HCT116 (cell line): Measurements from ENCODE around the gene BAIAP2. TPM values are rescaled to one million over a fixed set of nuclear protein-coding genes. Genes with fewer than 3 reads are reported as not detected.

Experiments used
- ATAC-seq: fragments of 200-7000 bp; cut with Tn5 transposase; 2 replicates; pipeline ENCODE4 v1.9.1; 2020; ENCODE audit warnings: mild to moderate bottlenecking, moderate library complexity
- BruUV-seq: library from RNA; stranded (reverse); fragments of 400-500 nt; replicated peaks from 2 replicates; lab custom pipeline; 2021; lab: Mats Ljungman, UMichigan
- CTCF ChIA-PET: fragments of 300-600 bp; sonication (Branson Sonifier 250); formaldehyde crosslinking; loops from one replicate; lab custom pipeline; 2021; ENCODE audit warnings: antibody characterized with exemption; lab: Charles Lee
- POLR2A ChIA-PET: fragments of 300-600, 350-600 bp; sonication (Branson Sonifier 250); formaldehyde crosslinking; loops from one replicate; lab custom pipeline; 2021; ENCODE audit warnings: antibody characterized with exemption; lab: Charles Lee
- RAD21 ChIA-PET, 2 experiments: fragments of 300-600 bp; sonication (Branson Sonifier 250); formaldehyde crosslinking; loops; one replicate each; lab custom pipeline; 2023; ENCODE audit warnings: low total read pairs in 2 of 2; ENCODE audit not compliant: uncharacterized antibody in 2 of 2, unreplicated experiment in 2 of 2, low non-redundant PET in 1 of 2; lab: Charles Lee
- DNase-seq: peaks from one replicate; pipeline ENCODE4 v3.0.0-alpha.2; 2010; ENCODE audit warnings: low read depth, low spot score
- H2AFZ ChIP-seq: fragments of 200-600 bp; shearing (Covaris generic), sonication (generic); 2 replicates; pipeline ENCODE4 v1.6.1; 2017; ENCODE audit warnings: low read depth, mixed run types, mixed read lengths, antibody characterized with exemption, low read length; ENCODE audit not compliant: poor library complexity, severe bottlenecking
- H3K27ac ChIP-seq: 2 replicates; pipeline ENCODE4 v1.5.1; 2012; ENCODE audit warnings: low read depth, low read length
- H3K27me3 ChIP-seq: fragments of 200-600 bp; sonication (generic); 2 replicates; pipeline ENCODE4 v1.6.1; 2016; ENCODE audit warnings: mixed run types, low read length, mixed read lengths; ENCODE audit not compliant: insufficient read depth
- H3K36me3 ChIP-seq, 2 experiments: fragments of 200-500 bp in 1 of 2; fragments of 200-600 bp in 1 of 2; sonication (Bioruptor generic) in 1 of 2; sonication (generic) in 1 of 2; 2 replicates each; pipeline versions ENCODE4 v1.5.1 to v1.6.1; 2014 to 2016; ENCODE audit warnings: low read length in 2 of 2, inconsistent platforms in 1 of 2, mixed read lengths in 1 of 2, mixed run types in 1 of 2; ENCODE audit not compliant: insufficient read depth in 2 of 2, control insufficient read depth in 1 of 2
- H3K4me1 ChIP-seq, 2 experiments: fragments of 200-600 bp in 1 of 2; sonication (generic) in 1 of 2; 2 replicates each; pipeline versions ENCODE4 v1.5.1 to v1.6.1; 2012 to 2017; ENCODE audit warnings: low read length in 2 of 2, inconsistent platforms in 1 of 2, mild to moderate bottlenecking in 1 of 2, mixed read lengths in 1 of 2, mixed run types in 1 of 2, moderate library complexity in 1 of 2; ENCODE audit not compliant: insufficient read depth in 2 of 2, control insufficient read depth in 1 of 2
- H3K4me2 ChIP-seq: fragments of 200-600 bp; sonication (generic); 2 replicates; pipeline ENCODE4 v1.6.1; 2017; ENCODE audit warnings: mixed run types, low read length, mixed read lengths
- H3K4me3 ChIP-seq, 2 experiments: fragments of 200-600 bp in 1 of 2; sonication (generic) in 1 of 2; replicated peaks in 1 of 2; 2 replicates each; pipeline ENCODE4 v1.5.1; 2011 to 2016; ENCODE audit warnings: low read length in 2 of 2, control low read depth in 1 of 2, low read depth in 1 of 2, mild to moderate bottlenecking in 1 of 2, mixed read lengths in 1 of 2, mixed run types in 1 of 2
- H3K79me2 ChIP-seq: fragments of 200-600 bp; sonication (generic); 2 replicates; pipeline ENCODE4 v1.6.1; 2017; ENCODE audit warnings: mild to moderate bottlenecking, mixed run types, low read length, moderate library complexity, mixed read lengths; ENCODE audit not compliant: insufficient read depth
- H3K9ac ChIP-seq: fragments of 200-600 bp; sonication (generic); 2 replicates; pipeline ENCODE4 v1.6.1; 2016; ENCODE audit warnings: low read length, mixed read lengths
- H3K9me2 ChIP-seq: fragments of 200-600 bp; sonication (generic), shearing (Covaris generic); 2 replicates; pipeline ENCODE4 v1.6.1; 2017; ENCODE audit warnings: mixed run types, mild to moderate bottlenecking, moderate library complexity; ENCODE audit not compliant: insufficient read depth
- H3K9me3 ChIP-seq, 2 experiments: fragments of 200-500 bp in 1 of 2; fragments of 200-600 bp in 1 of 2; sonication (Bioruptor generic) in 1 of 2; sonication (generic) in 1 of 2; 2 replicates each; pipeline ENCODE4 v1.6.1; 2014 to 2017; ENCODE audit warnings: low read length in 2 of 2, mixed read lengths in 2 of 2, inconsistent platforms in 1 of 2, low read depth in 1 of 2, mild to moderate bottlenecking in 1 of 2, mixed run types in 1 of 2, moderate library complexity in 1 of 2; ENCODE audit not compliant: control insufficient read depth in 1 of 2, insufficient read depth in 1 of 2
- H4K20me1 ChIP-seq: fragments of 200-600 bp; sonication (generic), shearing (Covaris generic); 2 replicates; pipeline ENCODE4 v1.6.1; 2017; ENCODE audit warnings: mixed run types, mild to moderate bottlenecking, moderate library complexity; ENCODE audit not compliant: insufficient read depth
- CTCF ChIP-seq, 3 experiments: fragments of 200-600 bp in 1 of 3; sonication (generic) in 1 of 3; IDR thresholded peaks in 2 of 3; conservative IDR thresholded peaks in 1 of 3; 2 replicates each; pipeline ENCODE4 v1.5.1; 2012 to 2017; ENCODE audit warnings: low read depth in 2 of 3, low read length in 2 of 3, antibody characterized with exemption in 1 of 3, borderline replicate concordance in 1 of 3, control low read depth in 1 of 3, mild to moderate bottlenecking in 1 of 3, mixed read lengths in 1 of 3, mixed run types in 1 of 3, moderate library complexity in 1 of 3; ENCODE audit not compliant: insufficient read depth in 1 of 3
- EGR1 ChIP-seq: IDR thresholded peaks from 2 replicates; pipeline ENCODE4 v1.6.1; 2012; ENCODE audit warnings: low read depth
- JUND ChIP-seq: IDR thresholded peaks from 2 replicates; pipeline ENCODE4 v1.6.1; 2012
- POLR2AphosphoS5 ChIP-seq: IDR thresholded peaks from 2 replicates; pipeline ENCODE4 v1.6.1; 2011; ENCODE audit warnings: mild to moderate bottlenecking, low read depth, low read length, moderate library complexity
- YY1 ChIP-seq: IDR thresholded peaks from 2 replicates; pipeline ENCODE4 v1.6.1; 2011; ENCODE audit warnings: low read length, low read depth, moderate library complexity, mild to moderate bottlenecking; ENCODE audit not compliant: insufficient replicate concordance; ENCODE audit errors: extremely low read depth
- ZFX ChIP-seq: fragments of 450-650 bp; IDR thresholded peaks from 2 replicates; pipeline ENCODE4 v1.6.1; 2017
- intact Hi-C: fragments of 100-400 bp; cut with micrococcal nuclease; formaldehyde crosslinking; loops from 2 replicates; pipeline ENCODE4 v1.10.0; 2022
- total RNA-seq: library from RNA; stranded (reverse); gene quantifications from one replicate; pipeline ENCODE4 v1.2.1, GENCODE V29; 2021; ENCODE audit not compliant: unreplicated experiment
- TF ChIP-seq, protein P1 (sequence below): IDR thresholded peaks from 2 replicates; pipeline ENCODE4 v1.6.1; 2011; ENCODE audit warnings: mild to moderate bottlenecking, low read length, moderate library complexity; ENCODE audit not compliant: insufficient replicate concordance; ENCODE audit errors: extremely low read depth

BAIAP2 gene
- total RNA-seq, 1 experiment from 2014 or later = 105 TPM

DNA sequence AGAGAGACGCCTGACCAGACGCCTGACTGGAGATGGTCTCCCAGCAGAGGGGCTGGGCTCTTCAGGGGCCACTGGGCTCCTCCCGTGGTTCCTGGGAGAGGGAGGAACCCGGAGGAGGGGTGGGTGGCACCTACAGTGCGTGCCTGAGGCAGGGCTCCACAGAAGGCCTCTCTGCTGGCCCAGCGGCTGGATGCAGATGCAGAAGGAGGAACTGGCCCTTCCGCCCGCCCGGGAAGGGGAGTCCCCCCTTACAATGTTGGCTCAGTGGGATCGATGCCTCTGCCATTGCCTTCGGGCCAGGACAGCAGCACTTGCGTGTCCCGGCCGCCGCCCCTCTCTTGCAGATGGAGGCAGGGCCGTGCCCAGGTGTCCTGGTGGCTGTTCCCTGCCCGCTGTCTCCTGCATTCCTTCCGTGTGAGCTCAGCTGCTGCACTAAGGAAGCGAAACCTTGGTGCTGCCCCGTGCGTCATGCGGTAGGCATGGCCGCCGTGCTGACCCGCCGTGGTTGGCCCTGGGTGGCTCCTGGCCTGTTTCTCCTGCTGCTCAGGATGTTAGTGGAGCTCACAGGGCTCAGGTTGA is 15.1 kb downstream of the BAIAP2 start:
- Histone ChIP-seq H3K4me1 (peaks cover 49 to 73% of the 10 kb centered on the region in 2 experiments), H2AFZ (no peak overlapping the region), H3K4me3 (peak overlapping the region; percentile 46 to 59), H4K20me1 (peaks cover 8% of the 10 kb centered on the region; the same call in 1 of the 2 replicates), H3K4me2 (peak overlapping the region; percentile 93), H3K9me2 (no peaks in the 10 kb centered on the region), H3K27me3 (no peaks in the 10 kb centered on the region), H3K27ac (peak overlapping the region; percentile 94), H3K36me3 (peaks cover 2 to 23% of the 10 kb centered on the region in 2 experiments; a peak in 2 of 4 replicates), H3K79me2 (peaks cover 95% of the 10 kb centered on the region), H3K9ac (peak overlapping the region; percentile 79), H3K9me3 (no peaks in the 10 kb centered on the region)
- no TSS peak for BruUV-seq
- ChIA-PET RAD21 (interaction anchor here (0.7 to 1.0 kb wide), 2 partner anchors 52 to 71 kb away, joined by 3 read pairs; no protein-coding TSS in a partner anchor), POLR2A (interaction anchor here (0.6 to 1.7 kb wide), 5 partner anchors 9 to 48 kb away, joined by 3 to 6 read pairs (median 5); partner anchors contain the start of gene BAIAP2), CTCF (interaction anchor here (0.9 to 2.2 kb wide), 4 partner anchors 8 to 45 kb away, joined by 3 to 5 read pairs (median 4); no protein-coding TSS in a partner anchor)
- TF ChIP-seq YY1 (peak; percentile 87), POLR2AphosphoS5 (peak; percentile 70), JUND (no peak), CTCF (IDR thresholded peaks at IDR 0.05 in 2 of 3, conservative IDR thresholded peaks at IDR 0.05 in 1 of 3; ENCODE audit: borderline replicate concordance in 1 of 3, insufficient read depth in 1 of 3, low read depth in 2 of 3, low read length in 2 of 3) (peak in 1 of 3 experiments; percentile 4; a peak in 1 of 6 replicates), ZFX (peak; percentile 53; the same call in 1 of the 2 replicates), EGR1 (no peak)
- TF ChIP-seq, protein P1, sequence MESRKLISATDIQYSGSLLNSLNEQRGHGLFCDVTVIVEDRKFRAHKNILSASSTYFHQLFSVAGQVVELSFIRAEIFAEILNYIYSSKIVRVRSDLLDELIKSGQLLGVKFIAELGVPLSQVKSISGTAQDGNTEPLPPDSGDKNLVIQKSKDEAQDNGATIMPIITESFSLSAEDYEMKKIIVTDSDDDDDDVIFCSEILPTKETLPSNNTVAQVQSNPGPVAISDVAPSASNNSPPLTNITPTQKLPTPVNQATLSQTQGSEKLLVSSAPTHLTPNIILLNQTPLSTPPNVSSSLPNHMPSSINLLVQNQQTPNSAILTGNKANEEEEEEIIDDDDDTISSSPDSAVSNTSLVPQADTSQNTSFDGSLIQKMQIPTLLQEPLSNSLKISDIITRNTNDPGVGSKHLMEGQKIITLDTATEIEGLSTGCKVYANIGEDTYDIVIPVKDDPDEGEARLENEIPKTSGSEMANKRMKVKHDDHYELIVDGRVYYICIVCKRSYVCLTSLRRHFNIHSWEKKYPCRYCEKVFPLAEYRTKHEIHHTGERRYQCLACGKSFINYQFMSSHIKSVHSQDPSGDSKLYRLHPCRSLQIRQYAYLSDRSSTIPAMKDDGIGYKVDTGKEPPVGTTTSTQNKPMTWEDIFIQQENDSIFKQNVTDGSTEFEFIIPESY = peak; percentile 24
- intact Hi-C loops = loop anchor here (2.0 kb wide), 1 partner anchor 45 kb away; no protein-coding TSS in a partner anchor
- DNase-seq (peak; percentile 91), ATAC-seq (peak; percentile 95)
